Measurements from ENCODE around the gene GSX2. TPM values are rescaled to one million over a fixed set of nuclear protein-coding genes. Genes with fewer than 3 reads are reported as not detected.

The GSX2 gene
- total and polyA plus RNA-seq, 2 of the 8 experiments (the other 6 are each of a cell fraction or from before 2014, with no cell fraction given): not detected

DNA sequence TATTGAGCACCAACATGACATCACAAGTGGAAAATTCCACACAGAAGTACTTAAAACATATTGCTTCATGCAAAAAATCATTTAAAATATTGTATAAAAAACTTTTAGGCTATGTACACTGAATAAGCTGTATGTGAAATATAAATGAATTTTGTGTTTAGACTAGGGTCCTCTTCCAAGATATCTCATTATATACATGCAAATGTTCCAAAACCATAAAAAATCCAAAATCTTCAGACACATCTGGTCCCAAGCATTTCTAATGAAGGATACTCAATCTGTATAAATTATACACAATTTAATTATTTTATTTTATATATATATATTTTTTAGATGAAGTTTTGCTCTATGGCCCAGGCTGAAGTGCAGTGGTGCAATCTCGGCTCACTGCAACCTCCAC, 10.1 kb upstream of the GSX2 start (continued):
- TF ChIP-seq EP300 (IDR thresholded peaks at IDR 0.05; ENCODE audit: borderline replicate concordance in 1 of 2, low read depth in 2 of 2, low read length in 2 of 2) (no peak), TCF12 (IDR thresholded peaks at IDR 0.05; ENCODE audit: low read depth, low read length) (no peak), PHF8 (conservative IDR thresholded peaks at IDR 0.05; ENCODE audit: low read depth, low read length) (no peak), SIRT6 (IDR thresholded peaks at IDR 0.05; ENCODE audit: low read length) (no peak)

All from H1 (cell line).